Breast epithelium (tissue), 3 donors: ENCODE measurements around the gene ARHGEF4.
"Not testable (repeated sequence)": the region's sequence is repeated elsewhere in the genome, so short reads cannot be mapped to it uniquely, and the experiment has no call there.

Experiments
- CTCF ChIP-seq, 3 donors: fragments of 450-650 bp; IDR thresholded peaks; one replicate each; pipeline ENCODE4 v1.5.1; 2016 to 2017; ENCODE audit warnings: antibody characterized with exemption in 3 of 3, mild to moderate bottlenecking in 3 of 3, moderate library complexity in 3 of 3
- POLR2A ChIP-seq: fragments of 450-650 bp; IDR thresholded peaks from one replicate; pipeline ENCODE4 v1.6.1; 2016; ENCODE audit warnings: antibody characterized with exemption, mild to moderate bottlenecking, moderate library complexity

- not testable (repeated sequence) for TF ChIP-seq CTCF (IDR thresholded peaks at IDR 0.05); POLR2A
These were observed 64.9 kb downstream of the ARHGEF4 start for GRCh38 chr2:130901626-130902025.
